ENCODE measurements around the gene SLC5A11. TPM values are rescaled to one million over a fixed set of nuclear protein-coding genes. Genes with fewer than 3 reads are reported as not detected.
A peak's percentile ranks its signal among the peaks of the same experiment; 100 is the strongest.

Gene SLC5A11
- total RNA-seq, 1 experiment from 2014 or later = not detected

DNA sequence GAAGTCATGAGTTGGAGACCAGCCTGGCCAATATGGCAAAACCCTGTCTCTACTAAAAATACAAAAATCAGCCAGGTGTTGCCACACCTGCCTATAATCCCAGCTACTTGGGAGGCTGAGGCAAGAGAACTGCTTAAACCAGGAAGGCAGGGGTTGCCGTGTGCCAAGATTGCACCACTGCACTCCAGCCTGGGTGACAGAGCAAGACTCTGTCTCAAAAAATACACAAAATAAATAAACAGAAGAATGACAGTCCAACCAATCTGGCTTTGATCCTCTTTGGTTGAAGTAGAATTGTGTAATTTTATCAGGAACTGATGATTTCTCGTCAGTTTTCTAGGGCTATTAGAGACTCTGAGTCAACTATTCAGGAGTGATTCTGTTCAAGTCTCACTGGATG lies 79.4 kb downstream of the SLC5A11 start:
- Mint-ChIP-seq H3K4me1 (ENCODE audit: low read depth, unreplicated experiment) (no peaks in the 10 kb centered on the region), H3K36me3 (ENCODE audit: insufficient read depth, unreplicated experiment) (peaks cover 20% of the 10 kb centered on the region), H3K27ac (ENCODE audit: unreplicated experiment) (no peak overlapping the region), H3K27me3 (ENCODE audit: unreplicated experiment) (no peaks in the 10 kb centered on the region), H3K4me3 (ENCODE audit: low read depth, unreplicated experiment) (no peak overlapping the region), H3K9me3 (ENCODE audit: low read depth, unreplicated experiment) (no peaks in the 10 kb centered on the region)
- CTCF ChIA-PET = no interaction called here
- TF ChIP-seq, protein P1, sequence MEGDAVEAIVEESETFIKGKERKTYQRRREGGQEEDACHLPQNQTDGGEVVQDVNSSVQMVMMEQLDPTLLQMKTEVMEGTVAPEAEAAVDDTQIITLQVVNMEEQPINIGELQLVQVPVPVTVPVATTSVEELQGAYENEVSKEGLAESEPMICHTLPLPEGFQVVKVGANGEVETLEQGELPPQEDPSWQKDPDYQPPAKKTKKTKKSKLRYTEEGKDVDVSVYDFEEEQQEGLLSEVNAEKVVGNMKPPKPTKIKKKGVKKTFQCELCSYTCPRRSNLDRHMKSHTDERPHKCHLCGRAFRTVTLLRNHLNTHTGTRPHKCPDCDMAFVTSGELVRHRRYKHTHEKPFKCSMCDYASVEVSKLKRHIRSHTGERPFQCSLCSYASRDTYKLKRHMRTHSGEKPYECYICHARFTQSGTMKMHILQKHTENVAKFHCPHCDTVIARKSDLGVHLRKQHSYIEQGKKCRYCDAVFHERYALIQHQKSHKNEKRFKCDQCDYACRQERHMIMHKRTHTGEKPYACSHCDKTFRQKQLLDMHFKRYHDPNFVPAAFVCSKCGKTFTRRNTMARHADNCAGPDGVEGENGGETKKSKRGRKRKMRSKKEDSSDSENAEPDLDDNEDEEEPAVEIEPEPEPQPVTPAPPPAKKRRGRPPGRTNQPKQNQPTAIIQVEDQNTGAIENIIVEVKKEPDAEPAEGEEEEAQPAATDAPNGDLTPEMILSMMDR (IDR thresholded peaks at IDR 0.05; ENCODE audit: unreplicated experiment) = no peak
- DNase-seq = no peak
- intact Hi-C loops (cut with micrococcal nuclease; ENCODE audit: unreplicated experiment) = no loop called here
- no TSS peak for BruUV-seq (replicated peaks)

DNA sequence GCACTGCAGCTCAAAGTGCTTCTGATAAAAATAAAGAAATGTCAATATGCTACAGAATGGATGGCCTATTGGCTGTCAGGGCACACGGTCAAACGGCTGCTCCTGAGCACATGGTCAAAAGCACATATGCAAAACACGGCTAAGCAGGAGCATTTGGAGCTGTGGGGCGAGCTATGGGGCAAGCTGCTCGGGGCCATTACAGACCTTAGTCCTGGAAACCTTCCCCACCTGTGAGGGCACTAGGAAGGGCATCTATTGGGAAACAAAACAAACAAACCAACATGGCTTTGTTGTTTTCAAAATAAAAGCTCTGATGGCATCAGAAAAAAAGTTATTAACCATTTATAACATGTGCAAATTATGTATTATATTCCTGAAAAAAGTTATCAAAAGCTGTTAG lies 83.6 kb downstream of the SLC5A11 start:
- DNase-seq = no peak
- Mint-ChIP-seq H3K9me3 (ENCODE audit: low read depth, unreplicated experiment) (no peaks in the 10 kb centered on the region), H3K4me1 (ENCODE audit: low read depth, unreplicated experiment) (no peaks in the 10 kb centered on the region), H3K27ac (ENCODE audit: unreplicated experiment) (no peak overlapping the region), H3K27me3 (ENCODE audit: unreplicated experiment) (no peaks in the 10 kb centered on the region), H3K36me3 (ENCODE audit: insufficient read depth, unreplicated experiment) (peaks cover 35% of the 10 kb centered on the region), H3K4me3 (ENCODE audit: low read depth, unreplicated experiment) (no peak overlapping the region)
- TF ChIP-seq, protein P1 (IDR thresholded peaks at IDR 0.05; ENCODE audit: unreplicated experiment) = no peak
- BruUV-seq (replicated peaks) = no TSS peak
- CTCF ChIA-PET = interaction anchor here (0.7 kb wide), 1 partner anchor 316 kb away, joined by 3 read pairs; no protein-coding TSS in a partner anchor
- intact Hi-C loops (cut with micrococcal nuclease; ENCODE audit: unreplicated experiment) = no loop called here

DNA sequence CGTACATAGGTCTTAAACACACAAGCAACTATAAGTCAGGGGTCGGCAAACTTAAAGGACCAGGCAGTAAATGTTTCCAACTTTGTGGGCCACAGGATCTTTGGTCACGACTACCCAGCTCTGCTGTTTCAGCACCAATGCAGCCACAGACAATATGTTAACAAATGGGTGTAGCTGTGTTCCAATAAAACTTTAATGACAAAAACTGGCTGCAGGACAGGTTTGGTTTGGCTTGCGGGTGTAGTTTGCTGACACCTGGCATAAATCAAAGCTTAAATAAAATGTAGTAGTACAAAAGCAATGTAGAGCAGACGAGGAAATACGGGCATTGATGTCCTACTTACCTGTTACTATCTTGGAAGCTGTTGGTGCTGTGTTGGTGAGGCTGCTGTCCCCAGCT lies 84.7 kb downstream of the SLC5A11 start:
- Mint-ChIP-seq H3K27ac (ENCODE audit: unreplicated experiment) (no peak overlapping the region), H3K36me3 (ENCODE audit: insufficient read depth, unreplicated experiment) (peaks cover 35% of the 10 kb centered on the region), H3K4me1 (ENCODE audit: low read depth, unreplicated experiment) (no peaks in the 10 kb centered on the region), H3K4me3 (ENCODE audit: low read depth, unreplicated experiment) (no peak overlapping the region), H3K27me3 (ENCODE audit: unreplicated experiment) (no peaks in the 10 kb centered on the region), H3K9me3 (ENCODE audit: low read depth, unreplicated experiment) (no peaks in the 10 kb centered on the region)
- intact Hi-C loops (cut with micrococcal nuclease; ENCODE audit: unreplicated experiment) = no loop called here
- CTCF ChIA-PET = no interaction called here
- no TSS peak for BruUV-seq (replicated peaks)
- TF ChIP-seq, protein P1 (IDR thresholded peaks at IDR 0.05; ENCODE audit: unreplicated experiment) = no peak
- DNase-seq = no peak

DNA sequence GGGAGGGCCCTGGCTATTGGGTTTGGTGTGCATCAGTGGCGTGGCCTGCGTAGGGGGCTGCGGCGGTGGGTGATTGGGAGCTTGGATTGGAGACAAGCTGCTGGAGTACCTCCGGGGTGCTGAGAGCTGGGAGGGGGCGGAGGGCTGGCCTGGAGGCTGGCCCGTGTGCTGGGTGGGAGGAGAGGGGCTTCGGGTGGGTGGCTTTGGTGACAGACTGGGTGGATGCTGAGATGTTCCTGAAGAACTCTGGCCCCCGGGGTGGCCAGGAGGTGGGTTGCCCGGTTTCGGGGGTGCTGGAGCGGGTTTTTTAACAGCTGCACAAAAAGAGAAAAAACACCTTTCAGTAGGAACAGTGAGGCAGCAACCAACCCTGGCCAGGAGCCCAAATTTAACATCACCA lies 85.3 kb downstream of the SLC5A11 start:
- Mint-ChIP-seq H3K4me3 (ENCODE audit: low read depth, unreplicated experiment) (no peak overlapping the region), H3K4me1 (ENCODE audit: low read depth, unreplicated experiment) (no peaks in the 10 kb centered on the region), H3K9me3 (ENCODE audit: low read depth, unreplicated experiment) (no peaks in the 10 kb centered on the region), H3K27me3 (ENCODE audit: unreplicated experiment) (no peaks in the 10 kb centered on the region), H3K27ac (ENCODE audit: unreplicated experiment) (no peak overlapping the region), H3K36me3 (ENCODE audit: insufficient read depth, unreplicated experiment) (peaks cover 35% of the 10 kb centered on the region)
- DNase-seq = no peak
- TF ChIP-seq, protein P1 (IDR thresholded peaks at IDR 0.05; ENCODE audit: unreplicated experiment) = no peak
- intact Hi-C loops (cut with micrococcal nuclease; ENCODE audit: unreplicated experiment) = no loop called here
- CTCF ChIA-PET = no interaction called here
- TSS peak; percentile 62 for BruUV-seq (replicated peaks)
